HEK293T (cell line): ENCODE data around the gene PLXNA2.

ENCODE experiments used
- BHLHE40 ChIP-seq: fragments of 450-650 bp; IDR thresholded peaks from 2 replicates; pipeline ENCODE4 v1.6.1; 2016; ENCODE audit warnings: mild to moderate bottlenecking, moderate library complexity, borderline replicate concordance
- CTBP1 ChIP-seq: fragments of 450-650 bp; IDR thresholded peaks from 2 replicates; pipeline ENCODE4 v1.6.1; 2016; ENCODE audit warnings: borderline replicate concordance
- FOXA1 ChIP-seq: fragments of 450-650 bp; IDR thresholded peaks from 2 replicates; pipeline ENCODE4 v1.6.1; 2016; ENCODE audit warnings: mild to moderate bottlenecking
- FOXK2 ChIP-seq: fragments of 450-650 bp; IDR thresholded peaks from 2 replicates; pipeline ENCODE4 v1.6.1; 2016; ENCODE audit warnings: mild to moderate bottlenecking
- FOXM1 ChIP-seq: fragments of 450-650 bp; IDR thresholded peaks from 2 replicates; pipeline ENCODE4 v1.6.1; 2017; ENCODE audit warnings: mild to moderate bottlenecking, borderline replicate concordance
- HDGF ChIP-seq: fragments of 450-650 bp; IDR thresholded peaks from 2 replicates; pipeline ENCODE4 v1.6.1; 2017; ENCODE audit warnings: antibody characterized with exemption, borderline replicate concordance
- NFRKB ChIP-seq: fragments of 450-650 bp; IDR thresholded peaks from 2 replicates; pipeline ENCODE4 v1.6.1; 2016; ENCODE audit warnings: mild to moderate bottlenecking, moderate library complexity
- SP1 ChIP-seq: fragments of 450-650 bp; IDR thresholded peaks from 2 replicates; pipeline ENCODE4 v1.6.1; 2017
- TARDBP ChIP-seq: fragments of 450-650 bp; IDR thresholded peaks from 2 replicates; pipeline ENCODE4 v1.6.1; 2016

DNA sequence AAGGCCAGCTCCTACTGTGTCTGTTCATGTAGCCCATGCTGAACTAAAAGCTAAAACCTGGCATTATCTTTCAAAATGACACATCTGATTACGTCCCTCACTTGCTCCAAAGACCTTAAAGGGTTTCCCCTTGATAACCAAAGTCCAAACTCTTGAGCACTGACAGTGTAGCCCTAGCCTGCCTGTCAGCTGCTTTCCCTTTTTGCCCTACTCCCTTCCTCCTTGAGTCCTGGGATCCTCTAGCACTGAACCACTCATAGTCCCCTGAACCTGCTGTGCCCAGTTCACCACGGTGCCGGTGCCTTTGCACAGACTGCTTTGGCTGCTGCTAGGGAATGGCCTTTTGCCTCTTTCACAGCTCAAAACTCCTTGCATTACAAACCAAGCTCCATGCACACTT is 67.5 kb downstream of the PLXNA2 start:
- TF ChIP-seq SP1 (no peak), FOXM1 (no peak), BHLHE40 (no peak), FOXK2 (no peak), TARDBP (no peak), HDGF (no peak), FOXA1 (no peak), CTBP1 (no peak), NFRKB (no peak)
